Hepatocyte (in vitro differentiated cells): ENCODE results near the gene ONECUT3. TPM values are rescaled to one million over a fixed set of nuclear protein-coding genes. Genes with fewer than 3 reads are reported as not detected.

Experiments used
- DNase-seq: peaks from one replicate; pipeline ENCODE4 v3.0.0-alpha.2; 2016; ENCODE audit warnings: low spot score
- H2AFZ ChIP-seq: fragments of 200-600 bp; sonication (generic); 2 replicates; pipeline ENCODE4 v1.6.0; 2016; ENCODE audit warnings: antibody characterized with exemption, mild to moderate bottlenecking
- H3K27ac ChIP-seq: fragments of 200-600 bp; sonication (generic); 2 replicates; pipeline ENCODE4 v1.5.1; 2016; ENCODE audit warnings: mild to moderate bottlenecking
- H3K27me3 ChIP-seq: fragments of 200-600 bp; sonication (generic); 2 replicates; pipeline ENCODE4 v1.6.1; 2016
- H3K36me3 ChIP-seq: fragments of 200-600 bp; sonication (generic); replicated peaks from 2 replicates; pipeline ENCODE4 v1.5.1; 2016; ENCODE audit warnings: low read depth; ENCODE audit not compliant: insufficient read depth
- H3K4me1 ChIP-seq: fragments of 200-600 bp; sonication (generic); 2 replicates; pipeline ENCODE4 v1.5.1; 2016; ENCODE audit warnings: mild to moderate bottlenecking, moderate library complexity; ENCODE audit not compliant: insufficient read depth
- H3K4me2 ChIP-seq: fragments of 200-600 bp; sonication (generic); 2 replicates; pipeline ENCODE4 v1.6.0; 2016
- H3K4me3 ChIP-seq: fragments of 200-600 bp; sonication (generic); 2 replicates; pipeline ENCODE4 v1.5.1; 2016; ENCODE audit warnings: mild to moderate bottlenecking
- H3K79me2 ChIP-seq: fragments of 200-600 bp; sonication (generic); 2 replicates; pipeline ENCODE4 v1.6.0; 2017; ENCODE audit warnings: mild to moderate bottlenecking
- H3K9me2 ChIP-seq: fragments of 200-600 bp; sonication (generic); replicated peaks from 2 replicates; pipeline ENCODE4 v1.6.0; 2017; ENCODE audit warnings: mild to moderate bottlenecking; ENCODE audit not compliant: insufficient read depth
- H3K9me3 ChIP-seq: fragments of 200-600 bp; sonication (generic); 2 replicates; pipeline ENCODE4 v1.5.1; 2016; ENCODE audit warnings: low read depth, mild to moderate bottlenecking
- H4K20me1 ChIP-seq: fragments of 200-600 bp; sonication (generic); 2 replicates; pipeline ENCODE4 v1.6.0; 2016; ENCODE audit warnings: mild to moderate bottlenecking; ENCODE audit not compliant: insufficient read depth, poor library complexity, severe bottlenecking
- CTCF ChIP-seq: fragments of 200-600 bp; sonication (generic); IDR thresholded peaks from 2 replicates; pipeline ENCODE4 v1.5.1; 2016; ENCODE audit warnings: antibody characterized with exemption, mild to moderate bottlenecking; ENCODE audit not compliant: poor library complexity
- EZH2 ChIP-seq: fragments of 200-600 bp; sonication (generic); IDR thresholded peaks from 2 replicates; pipeline ENCODE4 v1.6.1; 2016; ENCODE audit warnings: antibody characterized with exemption, mild to moderate bottlenecking, borderline replicate concordance
- EZH2phosphoT487 ChIP-seq: fragments of 200-600 bp; sonication (generic); IDR thresholded peaks from one replicate; pipeline ENCODE4 v1.6.1; 2018; ENCODE audit warnings: antibody characterized with exemption, mild to moderate bottlenecking, low read depth, moderate library complexity; ENCODE audit not compliant: unreplicated experiment, severe bottlenecking
- WGBS: methylation state at CpG from one replicate; pipeline ENCODE4 v1.1.6; 2016; ENCODE audit warnings: low lambda C conversion rate; ENCODE audit errors: missing lambda C conversion rate; 5-methylcytosine and 5-hydroxymethylcytosine counted together
- polyA plus RNA-seq: library from polyadenylated mRNA; unstranded; fragments of >200 nt; fragmentation: Nextera tagmentation; extraction: Ambion mirVana; gene quantifications from 2 replicates; pipeline ENCODE4 v1.2.1, GENCODE V29; 2016
- total RNA-seq: library from RNA; depleted of rRNA; stranded (reverse); fragments of >200 nt; gene quantifications from 2 replicates; pipeline ENCODE4 v1.2.3, GENCODE V29; 2014

ONECUT3 gene
- total and polyA plus RNA-seq, 2 experiments from 2014 or later, result 0.03 to 0.06 TPM

- no peaks in the 10 kb centered on the region for H3K36me3 ChIP-seq
- peak overlapping the region; percentile 26 for H2AFZ ChIP-seq
- peaks cover 20% of the 10 kb centered on the region for H3K4me1 ChIP-seq
- no peak for DNase-seq
- WGBS, result 6% methylated on average over 29 of the region's 31 CpGs
- H3K27me3 ChIP-seq, result peaks cover 61% of the 10 kb centered on the region
- H3K4me3 ChIP-seq, result no peak overlapping the region
- H3K79me2 ChIP-seq, result no peaks in the 10 kb centered on the region
- no peaks in the 10 kb centered on the region for H4K20me1 ChIP-seq
- no peaks in the 10 kb centered on the region for H3K9me3 ChIP-seq
- TF ChIP-seq EZH2phosphoT487, result no peak
- TF ChIP-seq CTCF, result no peak
- no peak for TF ChIP-seq EZH2
- peak overlapping the region; percentile 52 for H3K4me2 ChIP-seq
- H3K27ac ChIP-seq, result peak overlapping the region; percentile 81
- H3K9me2 ChIP-seq, result no peaks in the 10 kb centered on the region
Measured at GRCh38 chr19:1746401-1747284, 6.7 kb upstream of the ONECUT3 start.

- Histone ChIP-seq H2AFZ (no peak overlapping the region), H4K20me1 (no peaks in the 10 kb centered on the region), H3K27me3 (peaks cover 70% of the 10 kb centered on the region), H3K9me3 (no peaks in the 10 kb centered on the region), H3K79me2 (no peaks in the 10 kb centered on the region), H3K36me3 (no peaks in the 10 kb centered on the region), H3K27ac (peak overlapping the region; percentile 81), H3K4me3 (no peak overlapping the region), H3K4me1 (peaks cover 20% of the 10 kb centered on the region), H3K4me2 (peak overlapping the region; percentile 71), H3K9me2 (no peaks in the 10 kb centered on the region)
- DNase-seq, result peak; percentile 81
- WGBS, result 4% methylated on average over 11 of the region's 22 CpGs
- TF ChIP-seq EZH2phosphoT487 (no peak), EZH2 (no peak), CTCF (no peak)
Measured at GRCh38 chr19:1747285-1748114, 5.8 kb upstream of the ONECUT3 start.

- 1% methylated on average over 58 of the region's 61 CpGs for WGBS
- Histone ChIP-seq H3K4me1 (peaks cover 20% of the 10 kb centered on the region), H3K4me2 (peak overlapping the region; percentile 71), H3K4me3 (no peak overlapping the region), H3K36me3 (no peaks in the 10 kb centered on the region), H3K9me2 (no peaks in the 10 kb centered on the region), H3K79me2 (no peaks in the 10 kb centered on the region), H3K9me3 (no peaks in the 10 kb centered on the region), H3K27ac (peak overlapping the region; percentile 66), H4K20me1 (no peaks in the 10 kb centered on the region), H3K27me3 (peaks cover 77% of the 10 kb centered on the region), H2AFZ (peak overlapping the region; percentile 40)
- peak; percentile 57 for DNase-seq
- TF ChIP-seq EZH2 (peak; percentile 74), CTCF (no peak), EZH2phosphoT487 (peak; percentile 55)
Measured at GRCh38 chr19:1748115-1748872, 5.0 kb upstream of the ONECUT3 start.
